Caco-2 (cell line): ENCODE data around the gene IL4I1. TPM values are rescaled to one million over a fixed set of nuclear protein-coding genes. Genes with fewer than 3 reads are reported as not detected.

Experiments used
- BruUV-seq: library from RNA; stranded (reverse); fragments of 400-500 nt; replicated peaks from 2 replicates; lab custom pipeline; 2021; lab: Mats Ljungman, UMichigan
- CTCF ChIA-PET: fragments of 300-600 bp; sonication (Branson Sonifier 250); formaldehyde crosslinking; loops from one replicate; lab custom pipeline; 2022; ENCODE audit warnings: antibody characterized with exemption; lab: Charles Lee
- POLR2A ChIA-PET: fragments of 300-600 bp; sonication (Branson Sonifier 250); formaldehyde crosslinking; loops from one replicate; lab custom pipeline; 2022; ENCODE audit warnings: antibody characterized with exemption; lab: Charles Lee
- DNase-seq, 2 experiments: peaks; one replicate each; pipeline versions ENCODE4 v3.0.0 to v3.0.0-alpha.2; 2020 to 2022
- H3K27me3 ChIP-seq: replicated peaks from 2 replicates; pipeline ENCODE4 v1.6.0; 2011; ENCODE audit warnings: low read length; ENCODE audit not compliant: control insufficient read depth, insufficient read depth
- H3K36me3 ChIP-seq: 2 replicates; pipeline ENCODE4 v1.5.1; 2011; ENCODE audit warnings: low read length; ENCODE audit not compliant: control insufficient read depth, insufficient read depth
- H3K4me1 ChIP-seq: fragments of 250-450 bp; sonication (Bioruptor Pico); 2 replicates; pipeline ENCODE4 v1.5.1; 2020; ENCODE audit warnings: mild to moderate bottlenecking
- H3K4me3 ChIP-seq: 2 replicates; pipeline ENCODE4 v1.5.1; 2011; ENCODE audit warnings: low read depth, mild to moderate bottlenecking, control low read depth, low read length
- H3K9me3 ChIP-seq: fragments of 250-450 bp; sonication (Bioruptor Pico); 2 replicates; pipeline ENCODE4 v1.5.1; 2020; ENCODE audit warnings: mild to moderate bottlenecking, moderate library complexity
- H3K27ac Mint-ChIP-seq: one replicate; pipeline ENCODE4 v1.8.0; 2022; ENCODE audit warnings: mixed read lengths; ENCODE audit not compliant: unreplicated experiment
- H3K27me3 Mint-ChIP-seq: one replicate; pipeline ENCODE4 v1.8.0; 2022; ENCODE audit warnings: mixed read lengths; ENCODE audit not compliant: insufficient read depth, unreplicated experiment
- H3K36me3 Mint-ChIP-seq: one replicate; pipeline ENCODE4 v1.8.0; 2022; ENCODE audit warnings: mild to moderate bottlenecking, mixed read lengths; ENCODE audit not compliant: insufficient read depth, unreplicated experiment
- H3K4me1 Mint-ChIP-seq: one replicate; pipeline ENCODE4 v1.8.0; 2022; ENCODE audit warnings: low read depth, mixed read lengths; ENCODE audit not compliant: unreplicated experiment
- H3K4me3 Mint-ChIP-seq: one replicate; pipeline ENCODE4 v1.8.0; 2022; ENCODE audit warnings: mild to moderate bottlenecking, moderate library complexity, mixed read lengths; ENCODE audit not compliant: unreplicated experiment
- H3K9me3 Mint-ChIP-seq: one replicate; pipeline ENCODE4 v1.8.0; 2022; ENCODE audit warnings: mixed read lengths; ENCODE audit not compliant: unreplicated experiment
- intact Hi-C: fragments of 100-400 bp; cut with micrococcal nuclease; formaldehyde crosslinking; loops from one replicate; pipeline ENCODE4 v1.10.0; 2022; ENCODE audit not compliant: unreplicated experiment
- total RNA-seq: library from RNA; stranded (reverse); gene quantifications from 2 replicates; pipeline ENCODE4 v1.2.3, GENCODE V29; 2022
- TF ChIP-seq, protein P1 (sequence below), 2 experiments: fragments of 200-600 bp in 1 of 2; IDR thresholded peaks; 1 replicate in 1 of 2; 2 replicates in 1 of 2; pipeline versions ENCODE4 v1.5.1 to v1.8.0; 2011 to 2022; ENCODE audit warnings: antibody characterized with exemption in 1 of 2, control low read depth in 1 of 2, inconsistent platforms in 1 of 2, low read depth in 1 of 2, low read length in 1 of 2, mild to moderate bottlenecking in 1 of 2, moderate library complexity in 1 of 2; ENCODE audit not compliant: insufficient read depth in 1 of 2, severe bottlenecking in 1 of 2, unreplicated experiment in 1 of 2

IL4I1 gene
- total RNA-seq, 1 experiment from 2014 or later = 0.61 TPM

DNA sequence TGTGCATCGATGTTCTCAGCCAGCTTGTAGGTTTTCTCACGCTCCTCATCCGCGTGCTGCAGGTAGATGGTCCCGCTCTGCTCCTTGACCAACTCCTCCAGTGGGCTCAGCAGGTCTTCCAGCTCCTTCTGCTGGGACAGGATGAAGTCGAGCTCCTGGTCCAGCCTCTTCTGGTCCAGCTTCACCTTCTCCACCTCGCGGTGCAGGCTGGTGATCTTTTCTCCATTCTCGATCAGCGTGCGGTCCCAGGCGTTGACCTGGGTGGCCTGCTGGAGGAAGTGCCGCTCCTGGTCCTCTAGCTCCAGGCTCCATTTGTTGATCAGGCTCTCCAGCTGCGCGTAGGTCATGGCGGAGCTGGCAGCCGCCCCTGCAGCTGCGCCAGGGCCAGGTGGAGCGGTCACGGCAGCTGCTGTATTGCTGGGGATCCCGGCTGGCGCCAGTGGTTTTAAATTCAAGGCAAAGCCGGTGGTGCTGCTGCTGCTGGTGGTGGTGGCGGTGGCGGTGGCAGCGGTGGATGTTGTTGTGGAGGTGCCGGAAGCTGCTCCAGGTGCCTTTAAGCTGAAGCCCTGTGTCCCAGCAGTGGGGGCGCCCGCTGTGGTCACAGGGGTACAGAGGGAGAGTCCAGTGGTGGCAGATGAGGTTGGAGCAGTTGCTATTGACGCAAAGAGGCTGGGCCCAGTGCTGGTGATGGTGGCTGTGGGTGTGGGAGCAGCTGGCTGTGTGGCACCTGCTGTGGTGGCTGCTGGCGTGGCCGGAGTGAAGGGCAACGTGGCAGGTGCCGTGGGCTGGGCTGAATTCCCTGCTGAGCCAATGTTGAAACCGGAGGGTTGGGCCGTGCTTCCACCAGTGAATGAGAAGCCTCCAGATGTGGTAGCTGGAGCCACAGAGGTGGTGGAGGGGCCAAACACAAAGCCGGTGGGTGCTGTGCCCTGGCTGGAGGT, 12.1 kb upstream of the IL4I1 start:
- no TSS peak for BruUV-seq
- H3K27ac Mint-ChIP-seq = peak overlapping the region; percentile 19

DNA sequence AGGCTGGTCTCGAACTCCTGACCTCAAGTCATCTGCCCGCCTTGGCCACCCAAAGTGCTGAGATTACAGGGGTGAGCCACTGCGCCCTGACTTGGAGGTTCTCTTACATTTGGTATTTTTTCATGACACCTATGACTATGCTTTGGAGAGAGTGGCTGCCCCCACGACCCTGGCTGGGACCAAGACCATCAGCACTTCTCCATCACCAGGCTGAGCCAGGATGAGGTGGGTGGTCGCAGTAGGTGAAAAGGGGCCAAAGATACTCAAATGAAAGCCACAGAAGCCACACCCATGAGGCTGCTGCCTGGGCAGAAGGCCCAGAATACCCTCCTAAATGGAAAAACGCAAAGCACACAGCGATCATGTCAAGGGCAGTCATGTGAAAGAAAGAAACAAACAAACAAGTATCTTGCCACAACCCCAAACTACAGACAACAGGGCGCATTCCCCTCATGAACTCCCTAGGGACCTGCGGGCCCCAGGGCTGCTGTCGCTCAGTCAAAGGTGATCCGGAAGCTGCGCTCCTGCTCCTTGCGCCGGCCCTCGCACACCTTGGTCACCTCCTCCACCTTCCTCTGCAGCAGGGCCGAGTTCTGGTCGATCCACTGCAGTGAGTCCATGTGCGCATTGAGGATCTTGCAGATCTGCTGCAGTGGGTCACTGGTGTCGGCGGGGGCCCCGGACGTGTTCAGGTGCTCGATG, 11.2 kb upstream of the IL4I1 start:
- DNase-seq = no peak
- TF ChIP-seq, protein P1, sequence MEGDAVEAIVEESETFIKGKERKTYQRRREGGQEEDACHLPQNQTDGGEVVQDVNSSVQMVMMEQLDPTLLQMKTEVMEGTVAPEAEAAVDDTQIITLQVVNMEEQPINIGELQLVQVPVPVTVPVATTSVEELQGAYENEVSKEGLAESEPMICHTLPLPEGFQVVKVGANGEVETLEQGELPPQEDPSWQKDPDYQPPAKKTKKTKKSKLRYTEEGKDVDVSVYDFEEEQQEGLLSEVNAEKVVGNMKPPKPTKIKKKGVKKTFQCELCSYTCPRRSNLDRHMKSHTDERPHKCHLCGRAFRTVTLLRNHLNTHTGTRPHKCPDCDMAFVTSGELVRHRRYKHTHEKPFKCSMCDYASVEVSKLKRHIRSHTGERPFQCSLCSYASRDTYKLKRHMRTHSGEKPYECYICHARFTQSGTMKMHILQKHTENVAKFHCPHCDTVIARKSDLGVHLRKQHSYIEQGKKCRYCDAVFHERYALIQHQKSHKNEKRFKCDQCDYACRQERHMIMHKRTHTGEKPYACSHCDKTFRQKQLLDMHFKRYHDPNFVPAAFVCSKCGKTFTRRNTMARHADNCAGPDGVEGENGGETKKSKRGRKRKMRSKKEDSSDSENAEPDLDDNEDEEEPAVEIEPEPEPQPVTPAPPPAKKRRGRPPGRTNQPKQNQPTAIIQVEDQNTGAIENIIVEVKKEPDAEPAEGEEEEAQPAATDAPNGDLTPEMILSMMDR (IDR thresholded peaks at IDR 0.05; ENCODE audit: insufficient read depth in 1 of 2, low read depth in 1 of 2, low read length in 1 of 2, severe bottlenecking in 1 of 2, unreplicated experiment in 1 of 2) = no peak
- H3K4me3 ChIP-seq = no peak overlapping the region
- CTCF ChIA-PET = no interaction called here
- POLR2A ChIA-PET = no interaction called here
- no peaks in the 10 kb centered on the region for H3K9me3 ChIP-seq
- intact Hi-C loops = no loop called here
- peaks cover 16% of the 10 kb centered on the region for H3K4me1 ChIP-seq
- H3K36me3 ChIP-seq = peaks cover 11% of the 10 kb centered on the region
- H3K27me3 ChIP-seq = no peaks in the 10 kb centered on the region
- Mint-ChIP-seq H3K4me3 (peak overlapping the region; percentile 14), H3K27me3 (no peaks in the 10 kb centered on the region), H3K9me3 (no peaks in the 10 kb centered on the region), H3K27ac (peak overlapping the region; percentile 19), H3K4me1 (peaks cover 14% of the 10 kb centered on the region), H3K36me3 (peaks cover 75% of the 10 kb centered on the region)
- no TSS peak for BruUV-seq

More for the DNA sequence above, 12.1 kb upstream of the IL4I1 start:
- DNase-seq = no peak
- CTCF ChIA-PET = no interaction called here
- no peaks in the 10 kb centered on the region for H3K9me3 ChIP-seq
- H3K4me1 ChIP-seq = peaks cover 25% of the 10 kb centered on the region
- Mint-ChIP-seq H3K27me3 (no peaks in the 10 kb centered on the region), H3K4me3 (peak overlapping the region; percentile 14), H3K4me1 (peaks cover 22% of the 10 kb centered on the region), H3K9me3 (no peaks in the 10 kb centered on the region), H3K36me3 (peaks cover 84% of the 10 kb centered on the region)
- POLR2A ChIA-PET = no interaction called here
- peaks cover 11% of the 10 kb centered on the region for H3K36me3 ChIP-seq
- intact Hi-C loops = no loop called here
- H3K27me3 ChIP-seq = no peaks in the 10 kb centered on the region
- TF ChIP-seq, protein P1 (IDR thresholded peaks at IDR 0.05; ENCODE audit: insufficient read depth in 1 of 2, low read depth in 1 of 2, low read length in 1 of 2, severe bottlenecking in 1 of 2, unreplicated experiment in 1 of 2) = no peak
- no peak overlapping the region for H3K4me3 ChIP-seq

- no peak overlapping the region for H3K4me3 Mint-ChIP-seq
- no peak overlapping the region for H3K27ac Mint-ChIP-seq
- H3K36me3 Mint-ChIP-seq = peaks cover 66% of the 10 kb centered on the region
- TF ChIP-seq, protein P1 (IDR thresholded peaks at IDR 0.05; ENCODE audit: insufficient read depth in 1 of 2, low read depth in 1 of 2, low read length in 1 of 2, severe bottlenecking in 1 of 2, unreplicated experiment in 1 of 2) = no peak
- Histone ChIP-seq H3K27me3 (no peaks in the 10 kb centered on the region), H3K9me3 (no peaks in the 10 kb centered on the region), H3K4me1 (peaks cover 7% of the 10 kb centered on the region; the same call in 1 of the 2 replicates), H3K4me3 (no peak overlapping the region), H3K36me3 (peaks cover 11% of the 10 kb centered on the region)
- TSS peak; percentile 50 for BruUV-seq
- H3K9me3 Mint-ChIP-seq = no peaks in the 10 kb centered on the region
- POLR2A ChIA-PET = no interaction called here
- no peaks in the 10 kb centered on the region for H3K27me3 Mint-ChIP-seq
- CTCF ChIA-PET = no interaction called here
- DNase-seq = no peak
- peaks cover 10% of the 10 kb centered on the region for H3K4me1 Mint-ChIP-seq
- intact Hi-C loops = no loop called here
Observed at GRCh38 chr19:49906879-49907564, 10.3 kb upstream of the IL4I1 start.
